Tibial artery (tissue), 4 donors: ENCODE data around the gene SLC27A4.

ENCODE experiments used
- DNase-seq, 2 donors: peaks; one replicate each; pipeline ENCODE4 v3.0.0-alpha.2; 2019
- H3K27ac ChIP-seq, 2 donors: fragments of 200-600 bp; sonication (generic) in 1 of 2; 1 replicate in 1 of 2; 2 replicates in 1 of 2; pipeline ENCODE4 v1.5.1; 2018 to 2019; ENCODE audit warnings: mild to moderate bottlenecking in 1 of 2
- H3K27me3 ChIP-seq, 2 donors: fragments of 200-600 bp; sonication (generic) in 1 of 2; one replicate each; pipeline versions ENCODE4 v1.5.1 to v1.6.0; 2016 to 2019
- H3K36me3 ChIP-seq, 3 donors: fragments of 200-600 bp; sonication (generic) in 2 of 3; one replicate each; pipeline ENCODE4 v1.5.1; 2016 to 2019; ENCODE audit warnings: mild to moderate bottlenecking in 2 of 3
- H3K4me1 ChIP-seq, 4 donors: fragments of 200-600 bp; sonication (generic) in 2 of 4; 1 replicate in 3 of 4; 2 replicates in 1 of 4; pipeline ENCODE4 v1.5.1; 2016 to 2019
- H3K4me3 ChIP-seq, 2 donors: fragments of 200-600 bp; sonication (generic) in 1 of 2; 1 replicate in 1 of 2; 2 replicates in 1 of 2; pipeline ENCODE4 v1.5.1; 2018 to 2019; ENCODE audit warnings: mild to moderate bottlenecking in 2 of 2
- H3K9me3 ChIP-seq, 3 donors: fragments of 200-600 bp; sonication (generic) in 1 of 3; one replicate each; pipeline ENCODE4 v1.5.1; 2016 to 2019
- CTCF ChIP-seq, 2 experiments: fragments of 200-600 bp in 1 of 2; fragments of 450-650 bp in 1 of 2; IDR thresholded peaks; one replicate each; pipeline ENCODE4 v1.5.1; 2017 to 2019; ENCODE audit warnings: antibody characterized with exemption in 2 of 2, mild to moderate bottlenecking in 1 of 2, moderate library complexity in 1 of 2
- intact Hi-C: fragments of 100-400 bp; cut with DNase I; formaldehyde crosslinking; loops from one replicate; pipeline ENCODE4 v1.15.0; 2023; ENCODE audit warnings: low total_unique reads

SLC27A4 gene

DNA sequence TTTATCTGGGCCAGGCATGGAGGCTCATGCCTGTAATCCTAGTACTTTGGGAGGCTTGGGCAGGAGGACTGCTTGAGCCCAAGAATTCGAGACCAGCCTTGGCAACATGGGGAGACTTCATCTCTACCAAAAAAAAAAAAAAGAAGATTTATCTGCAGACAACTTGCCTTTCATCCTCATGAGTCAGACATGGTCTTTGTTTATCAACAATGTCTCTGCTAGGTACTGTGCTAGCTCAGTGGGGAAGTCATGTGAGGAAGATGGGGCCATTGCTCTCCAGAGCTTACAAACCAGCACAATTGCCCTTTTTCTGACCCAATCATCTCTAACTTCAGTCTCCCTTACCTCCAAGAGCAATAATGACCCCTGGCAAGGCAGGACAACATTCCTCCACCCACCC lies 32.5 kb downstream of the SLC27A4 start:
- Histone ChIP-seq H3K36me3 (peaks cover under 1 to 34% (median 8%) of the 10 kb centered on the region in 3 donors), H3K4me3 (no peak overlapping the region), H3K27ac (no peak overlapping the region), H3K9me3 (no peaks in the 10 kb centered on the region), H3K27me3 (no peaks in the 10 kb centered on the region), H3K4me1 (peaks cover 0 to 29% (median 18%) of the 10 kb centered on the region in 4 donors)
- DNase-seq = no peak
- intact Hi-C loops = no loop called here
- no peak for TF ChIP-seq CTCF (IDR thresholded peaks at IDR 0.05)

DNA sequence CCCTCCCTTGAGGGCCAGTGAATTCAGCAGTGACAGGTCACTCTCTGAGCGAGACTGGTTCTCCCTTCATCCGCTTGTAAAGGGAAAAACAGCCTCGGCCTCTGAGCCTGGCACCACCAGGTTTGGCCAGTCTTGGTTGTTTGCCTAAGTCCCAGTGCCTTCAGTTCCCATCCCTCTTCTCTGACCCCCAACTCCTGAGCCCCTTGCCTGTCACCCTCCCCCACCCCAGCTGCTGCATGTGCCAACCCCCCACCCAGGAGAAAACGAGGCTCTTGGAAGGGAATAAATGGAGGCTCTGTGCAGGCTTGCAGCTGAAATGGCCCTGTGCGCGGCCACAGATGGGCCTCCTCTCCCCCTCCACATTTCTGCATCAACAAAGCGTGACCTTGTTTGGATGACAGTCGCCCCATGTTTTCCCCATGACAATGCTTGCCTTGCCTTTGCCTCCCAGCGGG lies 33.9 kb downstream of the SLC27A4 start:
- no peak overlapping the region for H3K4me3 ChIP-seq
- H3K27me3 ChIP-seq = no peaks in the 10 kb centered on the region
- DNase-seq = no peak
- intact Hi-C loops = no loop called here
- no peak for TF ChIP-seq CTCF (IDR thresholded peaks at IDR 0.05)
- no peaks in the 10 kb centered on the region for H3K9me3 ChIP-seq
- H3K27ac ChIP-seq = no peak overlapping the region
- H3K4me1 ChIP-seq = peaks cover 0 to 29% (median 18%) of the 10 kb centered on the region in 4 donors
- H3K36me3 ChIP-seq = peaks cover 8 to 49% (median 15%) of the 10 kb centered on the region in 3 donors

DNA sequence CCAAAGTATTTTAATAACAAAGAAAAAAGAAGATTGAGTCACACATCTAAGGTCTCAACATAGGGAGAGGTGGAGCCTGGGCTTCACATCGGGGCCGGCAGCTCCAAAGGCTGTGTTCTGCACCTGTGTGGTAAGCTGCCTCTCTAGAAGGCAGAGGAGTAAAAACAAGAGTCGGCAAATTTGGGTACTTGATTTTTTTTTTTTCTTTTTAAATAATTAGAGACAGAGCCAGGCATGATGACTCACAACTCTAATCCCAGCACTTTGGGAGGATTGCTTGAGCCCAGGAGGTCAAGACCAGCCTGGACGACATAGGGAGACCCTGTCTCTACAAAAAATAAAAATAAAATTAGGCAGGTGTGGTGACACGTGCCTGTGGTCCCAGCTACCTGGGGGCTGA lies 35.5 kb downstream of the SLC27A4 start:
- no peak for DNase-seq
- Histone ChIP-seq H3K9me3 (no peaks in the 10 kb centered on the region), H3K4me1 (peaks cover 0 to 20% (median 10%) of the 10 kb centered on the region in 4 donors), H3K4me3 (no peak overlapping the region), H3K27me3 (no peaks in the 10 kb centered on the region), H3K36me3 (peaks cover 8 to 64% (median 23%) of the 10 kb centered on the region in 3 donors), H3K27ac (no peak overlapping the region)
- TF ChIP-seq CTCF (IDR thresholded peaks at IDR 0.05) = no peak
- intact Hi-C loops = no loop called here

- no peaks in the 10 kb centered on the region for H3K27me3 ChIP-seq
- H3K4me3 ChIP-seq = no peak overlapping the region
- H3K36me3 ChIP-seq = peaks cover 29 to 95% (median 43%) of the 10 kb centered on the region in 3 donors
- TF ChIP-seq CTCF (IDR thresholded peaks at IDR 0.05) = no peak
- no peak overlapping the region for H3K27ac ChIP-seq
- DNase-seq = no peak
- H3K9me3 ChIP-seq = no peaks in the 10 kb centered on the region
- H3K4me1 ChIP-seq = no peaks in the 10 kb centered on the region
- intact Hi-C loops = no loop called here
Observed at GRCh38 chr9:128382261-128382660, 41.9 kb downstream of the SLC27A4 start.

GRCh38 chr9:128383007-128383753 lies 42.9 kb downstream of the SLC27A4 start:
- Histone ChIP-seq H3K9me3 (no peaks in the 10 kb centered on the region), H3K27ac (no peak overlapping the region), H3K4me1 (no peaks in the 10 kb centered on the region), H3K36me3 (peaks cover 34 to 98% (median 52%) of the 10 kb centered on the region in 3 donors), H3K4me3 (no peak overlapping the region), H3K27me3 (no peaks in the 10 kb centered on the region)
- intact Hi-C loops = no loop called here
- no peak for TF ChIP-seq CTCF (IDR thresholded peaks at IDR 0.05)
- DNase-seq = no peak
